Calu3 (cell line): ENCODE results near the gene KRT85. TPM values are rescaled to one million over a fixed set of nuclear protein-coding genes. Genes with fewer than 3 reads are reported as not detected.

Experiments used
- BruUV-seq: library from RNA; stranded (reverse); fragments of 400-500 nt; replicated peaks from 2 replicates; lab custom pipeline; 2021; lab: Mats Ljungman, UMichigan
- CTCF ChIA-PET: fragments of 300-600 bp; sonication (Branson Sonifier 250); formaldehyde crosslinking; loops from one replicate; lab custom pipeline; 2022; ENCODE audit warnings: antibody characterized with exemption; lab: Charles Lee
- DNase-seq: peaks from one replicate; pipeline ENCODE4 v3.0.0; 2022
- H3K27ac Mint-ChIP-seq: one replicate; pipeline ENCODE4 v1.8.0; 2022; ENCODE audit warnings: mixed read lengths; ENCODE audit not compliant: unreplicated experiment
- H3K27me3 Mint-ChIP-seq: one replicate; pipeline ENCODE4 v1.8.0; 2022; ENCODE audit warnings: mixed read lengths; ENCODE audit not compliant: unreplicated experiment
- H3K36me3 Mint-ChIP-seq: one replicate; pipeline ENCODE4 v1.8.0; 2022; ENCODE audit warnings: mild to moderate bottlenecking, moderate library complexity, mixed read lengths; ENCODE audit not compliant: insufficient read depth, unreplicated experiment
- H3K4me1 Mint-ChIP-seq: one replicate; pipeline ENCODE4 v1.8.0; 2022; ENCODE audit warnings: mild to moderate bottlenecking, low read depth, mixed read lengths; ENCODE audit not compliant: unreplicated experiment
- H3K4me3 Mint-ChIP-seq: one replicate; pipeline ENCODE4 v1.8.0; 2022; ENCODE audit warnings: mild to moderate bottlenecking, low read depth, moderate library complexity, mixed read lengths; ENCODE audit not compliant: unreplicated experiment
- H3K9me3 Mint-ChIP-seq: one replicate; pipeline ENCODE4 v1.8.0; 2022; ENCODE audit warnings: low read depth, mixed read lengths; ENCODE audit not compliant: unreplicated experiment
- CTCF ChIP-seq: fragments of 200-600 bp; IDR thresholded peaks from one replicate; pipeline ENCODE4 v1.8.0; 2022; ENCODE audit warnings: antibody characterized with exemption; ENCODE audit not compliant: unreplicated experiment
- intact Hi-C: fragments of 100-400 bp; cut with micrococcal nuclease; formaldehyde crosslinking; loops from one replicate; pipeline ENCODE4 v1.10.0; 2022; ENCODE audit not compliant: unreplicated experiment
- total RNA-seq: library from RNA; stranded (reverse); gene quantifications from 2 replicates; pipeline ENCODE4 v1.2.3, GENCODE V29; 2022

Gene KRT85
- total RNA-seq, 1 experiment from 2014 or later, result not detected

DNA sequence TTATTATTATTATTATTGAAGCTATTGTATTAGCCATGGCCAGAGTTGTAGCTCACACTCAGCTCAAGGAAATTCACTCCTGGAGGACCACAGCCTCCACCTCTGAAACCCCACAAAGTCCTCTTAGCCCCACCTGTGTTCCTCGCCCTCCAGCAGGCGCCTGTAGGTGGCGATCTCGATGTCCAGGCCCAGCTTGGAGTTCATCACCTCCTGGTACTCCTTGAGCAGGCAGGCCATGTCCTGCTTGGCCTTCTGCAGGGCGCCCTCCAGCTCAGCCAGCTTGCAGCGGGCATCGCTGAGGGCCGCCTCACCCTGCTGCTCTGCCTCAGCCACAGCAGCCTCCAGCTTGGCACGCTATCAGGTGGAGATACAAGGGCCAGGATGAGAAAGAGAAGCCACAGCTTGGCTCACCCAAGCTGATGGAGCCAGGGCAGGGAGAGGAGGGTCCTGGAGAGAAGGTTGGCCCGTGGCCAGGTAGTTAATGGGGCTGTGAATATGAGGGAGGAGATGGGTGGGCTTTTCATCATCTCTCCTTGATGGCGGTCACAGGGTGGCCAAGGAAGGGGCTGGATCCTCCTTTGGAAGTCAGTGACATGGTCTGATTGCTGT, 5.1 kb downstream of the KRT85 start:
- Mint-ChIP-seq H3K4me3 (no peak overlapping the region), H3K27me3 (no peaks in the 10 kb centered on the region), H3K27ac (no peak overlapping the region), H3K36me3 (no peaks in the 10 kb centered on the region), H3K4me1 (no peaks in the 10 kb centered on the region), H3K9me3 (no peaks in the 10 kb centered on the region)
- no TSS peak for BruUV-seq
- DNase-seq, result no peak
- intact Hi-C loops, result no loop called here
- TF ChIP-seq CTCF, result no peak
- CTCF ChIA-PET, result no interaction called here

DNA sequence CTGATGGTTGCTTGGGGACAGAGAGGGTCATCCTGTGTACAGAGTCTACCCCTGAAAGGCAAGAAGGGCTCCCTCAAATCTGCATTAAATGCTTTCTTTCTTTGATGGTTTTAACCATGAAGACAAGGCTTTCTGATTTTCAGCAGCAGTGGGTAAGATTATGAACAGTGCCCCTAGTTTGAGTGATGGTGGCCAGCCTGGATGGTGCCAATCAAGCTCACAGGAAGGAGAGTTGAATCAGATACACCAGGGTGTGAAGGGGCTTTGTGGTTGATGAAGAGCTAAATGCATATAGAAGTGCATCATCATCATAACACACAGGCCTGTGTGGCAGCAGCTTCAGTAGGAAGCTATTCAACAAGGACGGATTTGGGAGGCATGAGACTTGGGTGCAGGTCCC, 5.7 kb downstream of the KRT85 start:
- intact Hi-C loops, result no loop called here
- no peaks in the 10 kb centered on the region for H3K9me3 Mint-ChIP-seq
- no peak for TF ChIP-seq CTCF
- no peak overlapping the region for H3K4me3 Mint-ChIP-seq
- no TSS peak for BruUV-seq
- H3K36me3 Mint-ChIP-seq, result no peaks in the 10 kb centered on the region
- CTCF ChIA-PET, result no interaction called here
- no peak overlapping the region for H3K27ac Mint-ChIP-seq
- H3K4me1 Mint-ChIP-seq, result no peaks in the 10 kb centered on the region
- DNase-seq, result no peak
- no peaks in the 10 kb centered on the region for H3K27me3 Mint-ChIP-seq

GRCh38 chr12:52360663-52361271, 6.5 kb downstream of the KRT85 start:
- Mint-ChIP-seq H3K4me3 (no peak overlapping the region), H3K36me3 (no peaks in the 10 kb centered on the region), H3K4me1 (no peaks in the 10 kb centered on the region), H3K9me3 (no peaks in the 10 kb centered on the region), H3K27ac (no peak overlapping the region), H3K27me3 (no peaks in the 10 kb centered on the region)
- no peak for DNase-seq
- intact Hi-C loops, result no loop called here
- CTCF ChIA-PET, result no interaction called here
- no TSS peak for BruUV-seq
- TF ChIP-seq CTCF, result no peak

GRCh38 chr12:52360106-52360662, 7.1 kb downstream of the KRT85 start:
- Mint-ChIP-seq H3K4me1 (no peaks in the 10 kb centered on the region), H3K27me3 (no peaks in the 10 kb centered on the region), H3K27ac (no peak overlapping the region), H3K36me3 (no peaks in the 10 kb centered on the region), H3K9me3 (no peaks in the 10 kb centered on the region), H3K4me3 (no peak overlapping the region)
- intact Hi-C loops, result no loop called here
- BruUV-seq, result no TSS peak
- CTCF ChIA-PET, result no interaction called here
- TF ChIP-seq CTCF, result no peak
- DNase-seq, result no peak
